Measurements from ENCODE around the gene CA14.

The CA14 gene

GRCh38 chr1:150268705-150269403, 11.3 kb downstream of the CA14 start, which contains the start of gene APH1A (continued):
- TF ChIP-seq IKZF3 (tag by site-specific recombination; IDR thresholded peaks at IDR 0.05) = peak; percentile 31; the same call in 1 of the 2 replicates
- TF ChIP-seq ZNF548 (tag by site-specific recombination; IDR thresholded peaks at IDR 0.05) = no peak
- no peak; the same call in 1 of the 2 replicates for TF ChIP-seq ZNF391 (tag by site-specific recombination; IDR thresholded peaks at IDR 0.05; ENCODE audit: borderline replicate concordance, low read depth)
- peak; percentile 85 for TF ChIP-seq ZNF398 (tag by site-specific recombination; IDR thresholded peaks at IDR 0.05)
- TF ChIP-seq ZNF626 (tag by site-specific recombination; IDR thresholded peaks at IDR 0.05) = no peak
- TF ChIP-seq KLF17 (tag by site-specific recombination; IDR thresholded peaks at IDR 0.05) = peak; percentile 68; the same call in 1 of the 2 replicates
- peak; percentile 66; the same call in 1 of the 2 replicates for TF ChIP-seq SP7 (tag by site-specific recombination; IDR thresholded peaks at IDR 0.05)
- no peak for TF ChIP-seq ZNF169 (tag by site-specific recombination; IDR thresholded peaks at IDR 0.05)
- TF ChIP-seq KLF16 (tag by site-specific recombination; IDR thresholded peaks at IDR 0.05) = peak; percentile 98
- TF ChIP-seq KLF7 (tag by site-specific recombination; IDR thresholded peaks at IDR 0.05; ENCODE audit: borderline replicate concordance) = peak; percentile 95
- 0 out of 2 replicates have a peak, but pooled peaks have one; percentile 11 for TF ChIP-seq PBX3 (CRISPR knock-in tag; IDR thresholded peaks at IDR 0.05)
- peak; percentile 95 for TF ChIP-seq ZBTB20 (tag by site-specific recombination; IDR thresholded peaks at IDR 0.05)
- no peak for TF ChIP-seq ZNF202 (tag by site-specific recombination; IDR thresholded peaks at IDR 0.05; ENCODE audit: borderline replicate concordance)
- TF ChIP-seq ZNF692 (tag by site-specific recombination; IDR thresholded peaks at IDR 0.05) = peak; percentile 37; the same call in 1 of the 2 replicates
- peak; percentile 90 for TF ChIP-seq ZXDB (tag by site-specific recombination; IDR thresholded peaks at IDR 0.05)
- 0 out of 2 replicates have a peak, but pooled peaks have one; percentile 12 for TF ChIP-seq GFI1B (tag by site-specific recombination; IDR thresholded peaks at IDR 0.05)
- no peak for TF ChIP-seq ZNF114 (tag by site-specific recombination; IDR thresholded peaks at IDR 0.05)
- peak; percentile 60 for TF ChIP-seq ZBTB21 (tag by site-specific recombination; IDR thresholded peaks at IDR 0.05)
- peak; percentile 54; the same call in 1 of the 2 replicates for TF ChIP-seq ZBTB8A (tag by site-specific recombination; IDR thresholded peaks at IDR 0.05)
- TF ChIP-seq ZNF449 (tag by site-specific recombination; IDR thresholded peaks at IDR 0.05) = peak; percentile 32; the same call in 1 of the 2 replicates
- TF ChIP-seq SCRT2 (tag by site-specific recombination; IDR thresholded peaks at IDR 0.05) = no peak
- no peak for TF ChIP-seq ZNF777 (tag by site-specific recombination; IDR thresholded peaks at IDR 0.05; ENCODE audit: borderline replicate concordance)
- peak; percentile 88 for TF ChIP-seq ZFHX2 (tag by site-specific recombination; conservative IDR thresholded peaks at IDR 0.05)
- TF ChIP-seq KLF9 (tag by site-specific recombination; IDR thresholded peaks at IDR 0.05; ENCODE audit: low read depth) = peak; percentile 88
- TF ChIP-seq KLF1 (tag by site-specific recombination; IDR thresholded peaks at IDR 0.05) = peak; percentile 52; the same call in 1 of the 2 replicates
- TF ChIP-seq YY1 (tag by site-specific recombination; IDR thresholded peaks at IDR 0.05) = peak; percentile 62
- TF ChIP-seq ZNF629 (tag by site-specific recombination; IDR thresholded peaks at IDR 0.05) = peak; percentile 69
- peak; percentile 67 for TF ChIP-seq YY2 (tag by site-specific recombination; IDR thresholded peaks at IDR 0.05)
- TF ChIP-seq ZNF76 (tag by site-specific recombination; IDR thresholded peaks at IDR 0.05; ENCODE audit: borderline replicate concordance, low read depth) = peak; percentile 91
- TF ChIP-seq ZIC2 (tag by site-specific recombination; IDR thresholded peaks at IDR 0.05) = 0 out of 2 replicates have a peak, but pooled peaks have one; percentile 13
- TF ChIP-seq ZNF155 (tag by site-specific recombination; IDR thresholded peaks at IDR 0.05) = no peak
- no peak for TF ChIP-seq ZNF18 (tag by site-specific recombination; IDR thresholded peaks at IDR 0.05)
